Endometrial microvascular endothelial cells (primary cell): ENCODE measurements around the gene SLC16A10. TPM values are rescaled to one million over a fixed set of nuclear protein-coding genes. Genes with fewer than 3 reads are reported as not detected.
"Not testable (repeated sequence)": the region's sequence is repeated elsewhere in the genome, so short reads cannot be mapped to it uniquely, and the experiment has no call there.

ENCODE experiments used
- in situ Hi-C: cut with HindIII; loops from 2 replicates; pipeline ENCODE4 v1.10.0; 2017; ENCODE audit warnings: low sequenced_read_pairs, low pct_unique_long_range_greater_than_20kb; ENCODE audit errors: inconsistent ontology term
- total RNA-seq: library from RNA; depleted of rRNA; stranded (reverse); fragments of >200 nt; gene quantifications from one replicate; pipeline ENCODE4 v1.2.3, GENCODE V29; 2015; ENCODE audit errors: inconsistent ontology term

The SLC16A10 gene
- total RNA-seq, 1 donor from 2014 or later, result not detected

GRCh38 chr6:111076024-111076695 is 11.1 kb upstream of the SLC16A10 start:
- in situ Hi-C loops, result no loop called here

GRCh38 chr6:111080698-111081097 is 6.6 kb upstream of the SLC16A10 start:
- in situ Hi-C loops, result no loop called here

- in situ Hi-C loops, result no loop called here
Observed at GRCh38 chr6:111086685-111087084, 618 bp upstream of the SLC16A10 start.

- in situ Hi-C loops, result no loop called here
Observed at GRCh38 chr6:111087871-111088667, 766 bp downstream of the SLC16A10 start.

GRCh38 chr6:111088668-111089003 is 1.3 kb downstream of the SLC16A10 start:
- in situ Hi-C loops, result no loop called here

- in situ Hi-C loops, result no loop called here
Observed at GRCh38 chr6:111090766-111091165, 3.5 kb downstream of the SLC16A10 start.

GRCh38 chr6:111091987-111092386 is 4.7 kb downstream of the SLC16A10 start:
- in situ Hi-C loops, result no loop called here

DNA sequence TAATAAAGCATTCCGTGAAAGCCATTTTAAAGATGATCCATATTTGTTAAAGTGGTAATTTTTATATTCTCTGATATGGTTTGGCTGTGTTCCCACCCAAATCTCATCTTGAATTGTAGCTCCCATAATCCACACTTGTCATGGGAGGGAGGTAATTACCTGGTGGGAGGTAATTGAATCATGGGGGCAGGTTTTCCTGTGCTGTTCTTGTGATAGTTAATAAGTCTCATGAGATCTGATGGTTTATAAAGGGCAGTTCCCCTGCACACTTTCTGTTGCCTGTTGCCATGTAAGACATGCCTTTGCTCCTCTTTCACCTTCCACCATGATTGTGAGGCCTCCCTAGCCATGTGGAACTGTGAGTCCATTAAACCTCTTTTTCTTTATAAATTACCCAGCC is 8.2 kb downstream of the SLC16A10 start:
- in situ Hi-C loops, result not testable (repeated sequence)

DNA sequence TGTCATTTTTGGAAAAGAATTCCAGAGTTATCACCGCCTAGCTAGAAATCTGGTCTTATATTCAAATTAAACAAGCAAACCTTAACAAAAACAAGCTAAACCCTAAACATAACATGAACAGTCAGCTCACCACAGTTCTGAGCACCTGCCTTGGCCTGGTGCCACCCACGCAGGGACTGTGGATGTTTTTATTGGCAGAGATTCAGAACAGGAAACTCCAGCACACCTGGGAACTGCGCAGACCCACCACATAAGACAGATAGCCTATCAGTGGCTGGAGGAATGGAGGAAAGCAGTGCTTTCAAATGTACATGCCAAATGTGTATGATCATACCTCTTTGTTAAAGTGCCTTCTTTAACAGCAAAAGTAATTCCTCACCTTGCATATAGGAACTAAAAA is 8.9 kb downstream of the SLC16A10 start:
- in situ Hi-C loops, result no loop called here

DNA sequence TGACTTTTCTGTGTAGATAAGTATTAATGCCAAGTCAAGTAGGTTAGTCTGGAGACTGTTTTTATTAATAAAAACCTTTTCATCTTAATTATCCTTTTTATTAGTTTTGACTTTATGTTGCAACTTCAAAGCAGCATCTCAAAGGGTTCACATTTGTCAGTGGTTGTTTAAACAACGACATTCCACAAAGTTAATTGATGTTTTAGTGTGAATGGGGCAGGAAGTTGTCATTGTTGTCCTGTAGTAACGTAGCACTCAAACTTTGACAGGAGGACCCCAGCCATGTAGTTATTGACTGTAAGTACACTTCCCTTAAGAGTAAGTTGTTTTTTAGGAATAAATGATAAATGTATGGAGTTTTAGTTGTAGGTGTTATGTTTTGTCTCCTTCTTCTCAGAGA is 11.3 kb downstream of the SLC16A10 start:
- in situ Hi-C loops, result no loop called here

DNA sequence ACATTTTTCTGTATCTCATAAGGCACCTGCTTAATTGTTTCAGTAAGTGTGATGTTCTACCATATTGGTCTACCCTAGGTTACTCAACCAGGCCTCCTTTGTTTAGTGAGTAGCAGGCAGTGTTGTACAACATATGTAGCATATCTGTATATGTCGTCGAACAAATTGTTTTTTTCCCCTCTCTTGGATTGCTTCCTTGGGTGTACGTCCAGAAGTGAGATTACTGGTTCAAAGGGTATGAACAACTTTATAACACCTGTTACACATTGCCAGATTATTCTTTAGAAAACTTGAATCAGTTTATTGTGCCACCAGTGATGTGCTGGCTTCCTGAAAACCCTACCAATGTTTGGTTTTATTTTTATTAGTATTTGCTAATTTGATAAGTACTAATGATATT is 14.7 kb downstream of the SLC16A10 start:
- in situ Hi-C loops, result no loop called here

GRCh38 chr6:111105578-111105977 is 18.3 kb downstream of the SLC16A10 start:
- in situ Hi-C loops, result no loop called here

DNA sequence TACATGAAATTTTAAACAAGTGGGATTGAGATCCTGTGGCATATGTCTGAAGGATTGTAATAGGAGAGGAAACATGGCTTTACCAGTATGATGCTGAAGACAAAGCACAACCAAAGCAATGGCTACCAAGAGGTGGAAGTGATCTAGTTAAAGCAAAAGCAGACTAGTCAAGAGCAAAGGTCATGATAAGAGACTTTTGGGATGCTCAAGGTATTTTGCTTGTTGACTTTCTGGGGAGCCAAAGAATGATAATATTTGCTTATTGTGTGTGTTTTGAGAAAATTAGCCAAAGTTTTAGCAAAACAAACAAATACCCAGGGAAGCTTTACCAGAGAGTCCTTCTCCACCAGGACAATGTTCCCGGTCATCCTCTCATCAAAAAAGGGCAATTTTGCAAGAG is 20.3 kb downstream of the SLC16A10 start:
- in situ Hi-C loops, result no loop called here

GRCh38 chr6:111110036-111110435 is 22.7 kb downstream of the SLC16A10 start:
- in situ Hi-C loops, result no loop called here

DNA sequence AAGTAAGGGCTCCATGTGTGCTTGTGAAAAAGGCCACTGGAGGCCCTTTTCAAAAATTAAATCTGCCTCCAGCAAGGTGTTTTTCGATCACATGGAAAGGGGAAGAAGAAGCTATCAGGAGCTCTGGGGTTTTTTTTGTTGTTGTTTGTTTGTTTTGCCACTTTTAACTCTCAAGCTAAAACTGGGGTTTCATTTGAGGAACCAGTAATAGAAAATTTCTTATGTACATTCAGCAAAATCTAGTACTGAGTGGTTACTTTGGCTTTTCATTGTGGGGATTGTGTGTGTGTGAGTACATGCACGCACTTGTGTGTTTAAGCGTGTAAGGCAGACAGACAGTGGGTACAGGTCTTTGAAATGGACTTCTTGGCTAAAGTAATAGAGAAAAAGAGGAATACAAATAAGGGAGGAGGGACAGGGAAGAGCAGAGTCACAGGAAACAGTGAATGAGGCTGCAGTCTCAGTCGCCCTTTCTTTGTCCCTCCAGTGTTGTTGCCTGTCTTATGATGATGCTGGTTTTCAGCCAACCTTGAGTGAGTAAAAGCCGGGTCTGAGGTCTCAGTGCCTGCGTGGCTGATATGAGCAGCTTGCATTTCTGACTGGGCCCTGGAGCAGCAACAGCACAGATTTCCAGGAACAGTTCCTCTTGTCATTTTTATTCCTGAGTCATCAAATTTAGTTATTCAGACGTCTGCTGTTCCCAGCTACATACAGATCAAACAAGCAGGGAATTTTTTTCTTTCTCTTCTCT is 26.2 kb downstream of the SLC16A10 start:
- in situ Hi-C loops, result no loop called here

DNA sequence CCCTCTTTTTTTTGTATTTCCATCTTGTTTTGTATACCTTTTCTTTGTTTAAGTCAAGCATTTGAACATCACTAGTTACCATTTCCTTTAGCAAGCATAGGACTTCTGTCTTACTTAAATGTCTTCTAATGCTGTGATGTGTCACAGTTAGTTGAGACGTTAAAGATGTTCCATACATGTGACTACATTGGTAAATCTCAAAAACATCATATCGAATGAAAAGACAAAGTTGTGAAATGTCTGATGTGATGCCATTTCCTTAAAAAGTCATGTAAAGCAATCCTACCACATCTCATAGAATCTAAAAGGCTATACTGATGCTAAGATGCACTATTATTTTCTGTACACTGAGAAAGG is 26.8 kb downstream of the SLC16A10 start:
- in situ Hi-C loops, result no loop called here

DNA sequence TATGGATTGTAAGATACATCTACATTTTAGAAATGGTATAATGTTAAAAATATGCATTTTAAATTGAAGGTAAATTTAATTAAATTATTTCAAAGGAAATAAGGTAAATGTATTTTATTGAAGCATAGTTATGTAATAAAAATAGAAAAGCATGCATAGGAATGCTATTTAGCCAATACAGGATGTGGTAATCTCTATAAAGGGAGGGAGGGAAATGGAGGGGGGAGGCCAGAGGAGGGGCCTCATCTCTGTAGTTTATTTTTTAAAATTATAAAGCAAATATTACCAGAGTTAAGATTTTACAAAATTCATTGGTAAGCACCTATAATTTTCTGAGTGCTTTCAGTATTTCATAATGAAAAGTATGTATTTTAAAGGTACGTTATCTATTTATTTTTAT is 27.2 kb downstream of the SLC16A10 start:
- in situ Hi-C loops, result no loop called here

DNA sequence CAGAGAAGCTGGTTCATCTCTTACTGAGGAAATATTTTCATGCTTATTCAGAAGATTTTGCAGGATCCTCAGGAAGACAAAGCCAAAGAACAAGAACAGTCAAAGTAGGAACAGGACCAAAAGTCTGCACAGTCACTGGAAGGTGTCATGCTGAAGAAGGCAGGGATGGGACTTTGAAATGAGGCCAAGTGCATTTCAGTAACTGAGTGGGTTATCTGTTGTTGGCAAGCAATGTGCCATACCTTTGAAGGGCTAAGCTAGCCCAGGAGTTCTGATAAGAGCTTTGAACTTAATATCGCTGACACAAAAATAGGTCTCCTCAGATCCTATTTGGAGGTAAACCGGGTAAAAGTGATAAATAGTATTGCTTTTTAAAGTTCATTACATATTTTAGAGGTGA is 31.5 kb downstream of the SLC16A10 start:
- in situ Hi-C loops, result no loop called here

- in situ Hi-C loops, result no loop called here
Observed at GRCh38 chr6:111119571-111120329, 32.4 kb downstream of the SLC16A10 start.
